ENCODE data around the gene C16orf54.
"Not testable (repeated sequence)": the region's sequence is repeated elsewhere in the genome, so short reads cannot be mapped to it uniquely, and the experiment has no call there.

The C16orf54 gene

DNA sequence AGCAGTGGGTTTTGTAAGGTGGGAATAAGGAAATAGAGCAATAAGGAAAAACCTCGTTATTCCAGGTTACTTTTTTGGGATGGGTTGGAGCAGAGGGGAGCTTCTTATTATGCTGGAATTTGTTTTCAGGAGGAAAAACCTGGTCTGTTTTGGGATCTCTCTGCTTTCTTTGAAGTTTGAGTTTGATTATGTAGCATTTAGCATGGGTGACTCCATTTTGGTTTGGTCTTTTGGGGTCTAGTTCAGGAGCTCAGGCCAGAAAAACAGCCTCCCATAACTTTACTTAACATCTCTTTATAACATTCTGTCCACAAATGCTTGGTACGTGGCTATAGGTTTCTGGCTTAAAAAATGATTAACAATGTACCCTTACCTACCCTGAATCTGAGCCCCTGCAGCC, 23.7 kb upstream of the C16orf54 start:
- no peak for DNase-seq (ENCODE audit: low spot score)

DNA sequence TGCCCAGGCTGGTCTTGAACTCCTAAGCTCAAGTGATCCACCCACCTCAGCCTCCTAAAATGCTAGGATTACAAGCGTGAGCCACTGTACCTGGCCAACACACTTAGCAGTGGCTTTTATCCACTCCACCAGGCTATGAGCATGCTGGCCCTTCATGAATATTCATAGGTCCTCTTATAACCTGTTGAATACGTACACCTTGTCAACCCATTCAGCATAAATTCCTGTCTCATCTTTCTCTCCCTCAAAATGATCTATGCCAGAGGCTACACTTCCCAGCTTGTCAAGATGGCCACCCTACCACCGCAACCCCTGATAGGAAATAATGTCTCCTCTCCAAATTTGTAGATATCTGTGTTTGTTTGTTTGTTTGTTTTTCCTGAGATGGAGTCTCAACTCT, 21.3 kb upstream of the C16orf54 start:
- DNase-seq (ENCODE audit: low spot score): no peak

DNA sequence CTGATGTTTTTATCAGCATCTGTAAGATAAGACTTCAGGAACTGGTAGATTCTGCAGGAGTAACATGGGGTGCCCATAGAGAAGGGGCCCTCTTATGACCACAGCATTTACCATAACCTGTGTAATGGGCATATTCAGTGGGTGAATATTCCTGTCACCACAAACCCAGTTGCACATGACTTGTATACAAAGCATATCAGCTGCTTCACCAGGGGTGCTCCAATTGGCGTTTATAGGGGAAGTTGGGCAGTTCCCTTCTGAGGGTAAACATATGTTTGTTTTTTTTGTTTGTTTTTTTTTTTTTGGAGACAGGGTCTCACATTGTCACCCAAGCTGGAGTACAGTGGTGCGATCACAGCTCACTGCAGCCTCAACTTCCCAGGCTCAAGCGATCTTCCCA, 20.8 kb upstream of the C16orf54 start:
- no peak for DNase-seq (ENCODE audit: low spot score)

DNA sequence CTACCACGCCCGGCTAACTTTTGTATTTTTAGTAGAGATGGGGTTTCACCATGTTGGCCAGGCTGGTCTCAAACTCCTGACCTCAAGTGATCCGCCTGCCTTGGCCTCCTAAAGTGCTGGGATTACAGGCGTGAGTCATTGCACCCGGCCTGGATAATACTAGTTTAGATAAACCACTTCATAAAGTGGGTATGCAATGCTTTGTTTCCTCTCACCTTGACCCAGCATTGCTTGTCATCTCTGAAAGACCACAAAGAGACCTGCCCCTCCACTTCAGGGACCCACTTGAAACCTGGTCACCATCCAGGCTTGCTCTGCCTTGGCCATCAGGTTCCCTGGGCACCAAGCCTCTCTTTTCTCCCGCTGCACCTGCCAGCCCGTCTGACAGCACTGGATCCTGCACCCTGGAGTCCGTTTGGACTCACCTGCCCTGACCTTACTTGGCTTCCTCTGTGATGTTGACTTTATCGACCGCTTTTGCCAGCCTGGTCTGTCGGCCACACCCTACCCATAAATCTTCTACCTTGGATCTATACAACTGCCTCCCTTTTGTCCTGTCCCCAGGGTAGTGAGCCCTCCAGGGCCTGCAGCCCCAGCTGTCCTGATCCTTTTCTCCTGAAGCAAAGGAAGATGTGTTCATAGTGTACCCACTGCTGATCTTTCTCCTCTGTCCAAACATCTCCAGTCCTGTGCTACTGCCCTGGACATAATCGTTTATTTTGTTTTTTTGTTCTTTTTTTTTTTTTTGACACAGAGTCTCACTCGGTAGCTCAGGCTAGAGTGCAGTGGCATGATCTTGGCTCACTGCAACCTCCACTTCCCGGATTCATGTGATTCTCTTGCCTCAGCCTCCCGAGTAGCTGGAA, 19.6 kb upstream of the C16orf54 start:
- no peak for DNase-seq (ENCODE audit: low spot score)

DNA sequence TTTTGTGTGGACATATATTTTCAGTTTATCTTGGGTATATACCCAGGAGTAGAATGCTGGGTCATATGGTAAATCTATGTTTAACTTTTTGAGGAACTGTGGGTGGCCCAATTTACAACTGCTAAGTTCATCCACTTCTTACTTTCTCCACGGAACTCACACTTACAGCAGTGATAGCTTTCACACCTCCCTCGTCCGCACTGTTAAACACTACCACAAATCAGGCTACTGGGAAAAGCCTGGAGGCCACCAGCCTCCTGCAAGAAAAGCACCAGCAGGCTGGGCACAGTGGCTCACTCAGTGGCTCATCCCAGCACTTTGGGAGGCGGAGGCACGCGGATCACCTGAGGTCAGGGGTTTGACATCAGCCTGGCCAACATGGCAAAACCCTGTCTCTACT, 17.5 kb upstream of the C16orf54 start:
- no peak for DNase-seq (ENCODE audit: low spot score)

DNA sequence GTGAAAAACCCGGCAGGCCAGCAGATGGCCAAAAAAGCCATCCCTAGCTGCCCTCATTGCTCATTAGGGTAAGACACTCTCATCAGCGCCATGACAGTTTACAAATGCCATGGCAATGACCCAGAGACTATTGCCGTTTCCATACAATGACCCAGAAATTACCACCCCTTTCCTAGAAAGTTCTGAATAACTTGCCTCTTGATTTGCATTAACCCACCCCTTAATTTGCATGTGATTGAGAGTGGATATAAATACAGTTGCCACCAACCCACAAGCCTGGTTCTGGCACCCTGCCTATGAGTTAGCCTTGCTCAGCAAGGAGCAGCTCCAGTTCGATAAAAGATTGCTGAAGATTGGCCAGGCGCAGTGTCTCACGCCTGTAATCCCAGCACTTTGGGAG, 16.1 kb upstream of the C16orf54 start:
- no peak for DNase-seq (ENCODE audit: low spot score)

DNA sequence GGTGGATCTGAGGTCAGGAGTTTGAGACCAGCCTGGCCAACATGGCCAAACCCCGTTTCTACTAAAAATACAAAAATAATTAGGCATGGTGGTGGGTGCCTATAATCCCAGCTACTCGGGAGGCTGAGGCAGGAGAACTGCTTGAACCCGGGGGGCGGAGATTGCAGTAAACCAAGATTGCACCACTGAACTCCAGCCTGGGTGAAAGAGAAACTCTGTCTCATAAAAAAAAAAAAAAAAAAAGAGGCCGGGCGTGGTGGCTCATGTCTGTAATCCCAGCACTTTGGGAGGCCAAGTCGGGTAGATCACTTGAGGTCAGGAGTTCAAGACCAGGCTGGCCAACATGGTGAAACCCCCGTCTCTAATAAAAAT, 15.5 kb upstream of the C16orf54 start:
- DNase-seq (ENCODE audit: low spot score): not testable (repeated sequence)

DNA sequence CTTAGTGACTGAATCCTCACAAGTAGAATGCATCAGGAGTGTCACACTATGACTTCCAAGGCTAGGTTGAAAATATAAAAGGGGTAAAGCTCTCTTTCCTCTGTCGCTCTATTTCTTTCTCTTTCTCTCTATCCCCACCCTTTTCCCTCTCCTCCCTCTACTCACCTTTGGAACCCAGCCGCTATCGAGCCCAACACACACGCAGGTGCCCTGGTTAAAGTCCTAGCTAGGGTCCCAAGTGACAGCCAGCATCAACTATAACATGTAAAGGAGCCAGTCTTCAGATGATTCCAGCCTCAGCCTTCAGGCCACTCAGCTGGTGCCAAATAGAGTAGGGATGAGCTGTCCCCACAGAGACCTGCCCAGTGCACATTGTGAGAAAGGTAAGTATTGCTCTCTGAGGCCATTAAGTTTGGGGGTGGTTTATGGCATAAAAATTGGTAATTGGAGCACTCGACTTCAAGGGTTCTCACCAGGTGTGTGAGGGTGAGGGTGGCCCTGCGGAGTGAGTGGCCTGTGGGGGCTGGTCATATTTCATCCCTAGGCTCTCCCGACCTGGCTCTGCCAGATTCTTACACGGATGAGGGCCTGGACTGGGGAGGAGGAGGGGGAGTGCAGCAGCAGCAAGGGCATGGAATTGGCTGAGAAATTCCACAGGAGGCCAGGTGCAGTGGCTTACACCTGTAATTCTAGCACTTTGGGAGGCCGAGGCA, 14.9 kb upstream of the C16orf54 start:
- no peak for DNase-seq (ENCODE audit: low spot score)

DNA sequence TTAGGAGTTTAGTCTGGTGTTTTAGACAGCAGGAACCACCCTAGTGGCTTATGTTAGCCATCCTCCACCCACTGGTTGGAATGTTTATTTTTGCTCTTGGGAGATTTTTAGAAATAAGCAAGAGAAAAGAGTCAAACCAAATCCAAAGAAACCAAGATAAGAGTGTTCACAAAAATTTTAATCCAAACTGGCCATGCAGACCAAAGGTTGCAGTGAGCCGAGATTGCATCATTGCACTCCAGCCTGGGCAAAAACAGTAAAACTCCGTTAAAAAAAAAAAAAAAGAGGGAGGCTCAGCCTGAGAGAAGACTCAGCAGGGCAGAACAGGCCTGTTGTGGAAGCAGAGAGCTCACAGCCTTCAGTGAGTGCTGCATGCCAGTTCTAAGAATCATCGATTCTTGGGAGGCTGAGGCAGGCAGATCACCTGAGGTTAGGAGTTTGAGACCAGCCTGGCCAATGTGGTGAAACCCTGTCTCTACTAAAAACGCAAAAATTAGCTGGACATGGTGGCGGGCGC, 12.2 kb upstream of the C16orf54 start:
- DNase-seq (ENCODE audit: low spot score): no peak

DNA sequence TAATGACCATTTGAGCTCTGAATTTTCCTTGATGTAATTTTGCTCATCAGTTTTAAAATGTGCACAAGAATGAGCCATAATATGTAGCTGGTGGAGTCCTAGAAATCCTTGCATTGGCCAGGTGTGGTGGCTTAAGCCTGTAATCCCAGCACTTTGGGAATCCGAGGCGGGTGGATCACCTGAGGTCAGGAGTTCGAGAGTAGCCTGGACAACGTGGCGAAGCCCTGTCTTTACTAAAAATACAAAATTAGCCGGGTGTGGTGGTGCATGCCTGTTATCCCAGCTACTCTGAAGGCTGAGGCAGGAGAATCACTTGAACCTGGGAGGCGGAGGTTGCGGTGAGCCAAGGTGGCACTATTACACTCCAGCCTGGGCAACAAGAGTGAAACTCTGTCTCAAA, 11.3 kb upstream of the C16orf54 start:
- not testable (repeated sequence) for DNase-seq (ENCODE audit: low spot score)

DNA sequence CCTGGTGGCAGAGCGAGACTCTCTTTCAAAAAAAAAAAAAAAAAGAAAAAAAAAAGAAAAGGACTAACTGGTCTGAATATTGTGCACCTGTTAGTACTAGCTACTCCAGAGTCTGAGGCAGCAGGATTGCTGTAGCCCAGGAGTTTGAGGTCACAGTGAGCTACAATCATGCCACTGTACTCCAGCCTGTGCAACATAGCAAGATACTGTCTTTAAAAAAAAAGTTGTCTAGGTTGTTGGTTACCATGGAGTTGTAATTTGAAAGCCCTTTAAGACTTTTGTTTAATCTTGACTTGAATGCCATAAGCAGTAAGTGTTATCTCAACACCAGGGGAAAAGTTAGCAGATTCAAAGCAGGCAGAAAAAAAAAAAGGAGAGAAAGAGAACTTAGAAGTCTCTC, 10.9 kb upstream of the C16orf54 start:
- DNase-seq (ENCODE audit: low spot score): no peak

DNA sequence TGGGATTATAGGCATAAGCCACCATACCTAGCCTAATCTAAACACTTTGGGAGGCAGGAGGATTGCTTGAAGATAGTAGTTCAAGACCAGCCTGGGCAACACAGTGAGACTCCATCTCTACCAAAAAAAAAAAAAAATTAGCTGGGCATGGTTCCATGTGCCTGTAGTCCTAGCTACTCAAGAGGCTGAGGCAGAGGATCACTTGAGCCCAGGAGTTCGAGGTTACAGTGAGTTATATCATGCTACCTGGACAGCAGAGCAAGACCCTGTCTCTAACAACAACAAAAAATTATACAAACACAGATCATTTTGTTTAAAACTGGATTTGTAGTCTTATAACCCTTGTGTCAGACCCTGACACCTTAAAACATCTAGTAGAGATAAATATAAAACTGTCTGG, 7.7 kb upstream of the C16orf54 start:
- DNase-seq (ENCODE audit: low spot score): no peak

DNA sequence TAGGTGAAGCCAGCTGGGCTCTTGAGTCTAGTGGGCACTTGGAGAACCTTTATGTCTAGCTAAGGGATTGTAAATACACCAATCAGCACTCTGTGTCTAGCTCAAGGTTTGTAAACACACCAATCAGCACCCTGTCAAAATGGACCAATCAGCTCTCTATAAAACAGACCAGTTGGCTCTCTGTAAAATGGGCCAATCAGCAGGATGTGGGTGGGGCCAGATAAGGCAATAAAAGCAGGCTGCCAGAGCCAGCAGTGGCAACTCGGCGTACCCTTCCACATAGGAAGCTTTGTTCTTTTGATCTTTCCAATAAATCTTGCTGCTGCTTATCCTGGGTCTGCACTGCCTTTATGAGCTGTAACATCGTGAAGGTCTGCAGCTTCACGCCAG, 3.0 kb upstream of the C16orf54 start:
- DNase-seq (ENCODE audit: low spot score): not testable (repeated sequence)

DNA sequence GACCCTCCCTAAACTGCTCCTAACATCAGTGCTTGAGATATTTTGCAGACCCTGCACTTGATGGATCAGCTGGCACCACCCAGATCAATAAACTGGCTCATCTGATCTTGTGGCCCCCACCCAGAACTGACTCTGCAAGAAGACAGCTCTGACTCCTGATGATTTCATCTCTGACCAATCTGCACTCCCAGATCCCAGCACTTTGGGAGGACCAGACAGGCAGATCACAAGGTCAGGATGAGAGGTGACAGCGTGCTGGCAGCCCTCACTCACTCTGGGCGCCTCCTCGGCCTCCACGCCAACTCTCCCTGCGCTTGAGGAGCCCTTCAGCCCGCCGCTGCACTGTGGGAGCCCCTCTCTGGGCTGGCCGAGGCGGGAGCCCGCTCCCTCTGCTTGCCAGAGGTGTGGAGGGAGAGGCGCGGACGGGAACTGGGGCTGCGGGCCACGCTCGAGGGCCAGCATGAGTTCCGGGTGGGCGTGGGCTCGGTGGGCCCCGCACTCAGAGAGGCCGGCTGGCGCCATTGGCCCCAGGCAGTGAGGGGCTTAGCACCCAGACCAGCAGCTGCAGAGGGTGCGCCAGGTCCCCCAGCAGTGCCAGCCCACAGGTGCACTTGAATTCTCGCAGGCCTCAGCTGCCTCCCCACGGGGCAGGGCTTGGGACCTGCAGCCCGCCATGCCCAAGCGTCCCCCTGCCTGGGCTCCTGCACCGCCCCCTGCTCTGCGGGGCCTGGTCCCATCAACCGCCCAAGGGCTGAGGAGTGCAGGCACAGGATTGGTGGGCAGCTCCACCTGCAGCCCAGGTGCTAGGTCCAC, 2.4 kb upstream of the C16orf54 start:
- DNase-seq (ENCODE audit: low spot score): no peak

DNA sequence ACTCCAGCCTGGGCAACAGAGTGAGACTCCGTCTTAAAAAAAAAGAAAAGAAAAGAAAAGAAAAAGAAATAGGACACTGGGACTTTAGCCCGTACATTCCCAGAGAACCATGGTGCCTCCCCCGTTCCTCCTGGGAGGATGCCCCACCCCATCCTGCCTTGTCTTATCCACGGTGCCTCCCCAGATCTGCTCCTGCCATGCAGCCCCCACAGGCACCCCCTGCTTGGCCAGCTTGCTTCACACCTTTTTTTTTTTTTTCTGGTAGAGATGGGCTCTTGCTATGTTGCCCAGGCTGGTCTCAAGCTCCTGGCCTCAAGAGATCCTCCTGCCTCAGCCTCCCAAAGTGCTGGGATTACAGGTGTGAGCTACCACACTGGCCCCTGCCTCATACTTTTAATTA, 728 bp upstream of the C16orf54 start:
- not testable (repeated sequence) for DNase-seq (ENCODE audit: low spot score)

DNA sequence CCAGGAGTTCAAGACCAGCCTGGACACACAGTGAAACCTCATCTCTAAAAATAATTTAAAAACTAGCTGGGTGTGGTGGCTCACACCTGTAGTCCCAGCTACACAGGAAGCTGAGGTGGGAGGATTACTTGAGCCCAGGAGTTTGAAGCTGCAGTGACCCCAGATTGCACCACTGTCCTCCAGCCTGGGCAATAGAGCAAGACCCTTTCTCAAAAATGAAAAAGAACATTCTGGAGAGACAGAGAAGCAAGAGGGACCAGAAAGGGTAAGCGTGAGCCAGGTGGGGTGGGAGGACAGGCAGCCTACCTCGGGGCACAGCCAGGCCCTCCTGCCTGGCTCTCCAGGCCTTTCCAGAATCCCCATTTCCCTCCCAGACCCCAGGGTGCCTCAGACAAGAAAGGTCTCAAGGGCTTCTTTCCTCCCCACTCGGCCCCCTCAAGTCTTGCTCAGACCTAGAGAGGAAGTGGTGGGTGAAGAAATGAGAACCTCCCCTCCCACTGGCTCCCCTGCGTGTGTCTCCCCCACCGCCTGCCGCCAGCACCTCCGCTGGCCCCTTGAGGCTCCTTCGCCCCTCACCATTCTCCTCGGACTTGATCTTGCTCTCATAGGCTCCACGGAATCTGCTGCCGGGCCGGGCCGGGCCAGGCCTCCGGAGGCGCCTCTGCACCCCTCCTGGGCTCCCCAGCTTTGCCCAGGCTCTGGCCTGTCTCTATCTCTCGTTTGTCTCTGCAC, 503 bp downstream of the C16orf54 start:
- DNase-seq (ENCODE audit: low spot score): no peak

DNA sequence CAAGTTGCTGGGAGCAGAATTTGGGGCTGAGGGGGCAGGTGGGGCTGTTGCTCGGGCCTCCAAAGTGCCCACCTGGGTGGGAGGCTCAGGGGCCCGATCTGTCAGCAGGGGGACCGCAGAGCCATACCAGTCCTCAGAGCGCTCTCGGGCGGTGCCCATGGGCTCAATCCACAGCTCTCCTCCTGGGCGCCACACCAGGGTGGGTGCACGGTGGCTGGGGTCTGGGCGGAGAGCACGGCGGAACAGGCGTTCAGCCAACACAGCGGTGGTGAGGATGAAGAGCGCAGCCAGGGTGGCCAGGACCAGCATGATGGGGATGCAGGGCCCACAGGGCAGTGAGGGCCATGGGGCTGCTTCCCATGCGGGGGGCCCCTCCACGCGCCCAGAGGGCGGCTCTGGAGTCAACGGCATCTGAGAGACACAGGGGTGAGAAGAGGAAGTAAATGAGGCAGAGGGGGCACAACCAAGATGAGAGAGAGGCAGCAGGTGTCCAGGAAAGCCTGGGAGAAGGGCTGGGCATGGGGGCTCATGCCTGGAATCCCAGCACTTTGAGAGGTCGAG, 1.2 kb downstream of the C16orf54 start:
- no peak for DNase-seq (ENCODE audit: low spot score)

DNA sequence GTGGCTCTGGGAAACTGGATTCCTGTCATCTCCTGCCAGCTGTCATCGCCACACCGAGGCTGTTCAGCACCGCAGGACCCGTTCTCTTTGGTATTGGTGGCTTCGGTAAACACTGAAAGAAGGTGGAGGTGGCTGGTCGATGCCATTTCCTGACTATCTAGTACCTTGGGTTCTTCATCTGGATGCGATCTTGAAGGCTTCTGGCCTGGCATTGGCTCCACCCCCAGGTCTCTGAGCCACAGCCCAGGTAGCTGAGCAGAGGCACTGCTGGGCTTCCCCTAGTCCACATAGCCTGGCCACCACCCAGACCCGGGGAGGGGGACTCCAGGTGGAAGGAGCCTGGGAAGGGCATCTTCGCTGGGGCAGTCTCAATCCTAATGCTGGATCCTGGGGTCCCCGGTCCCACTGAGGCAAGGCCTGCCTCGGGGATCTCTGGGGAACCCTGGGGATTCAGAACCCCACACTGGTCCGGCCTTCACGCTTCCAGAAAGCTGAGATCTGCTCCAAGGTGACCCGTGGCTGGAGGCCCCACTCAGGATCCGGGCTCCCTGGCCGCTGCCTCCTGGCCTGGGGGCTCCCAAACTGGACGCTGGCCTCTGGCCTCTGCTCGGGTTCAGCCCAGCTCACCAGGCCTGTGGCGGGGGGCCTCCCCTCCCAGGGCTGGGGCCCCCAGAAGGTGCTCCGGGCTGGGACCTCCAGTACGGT, 1.8 kb downstream of the C16orf54 start:
- DNase-seq (ENCODE audit: low spot score): no peak

DNA sequence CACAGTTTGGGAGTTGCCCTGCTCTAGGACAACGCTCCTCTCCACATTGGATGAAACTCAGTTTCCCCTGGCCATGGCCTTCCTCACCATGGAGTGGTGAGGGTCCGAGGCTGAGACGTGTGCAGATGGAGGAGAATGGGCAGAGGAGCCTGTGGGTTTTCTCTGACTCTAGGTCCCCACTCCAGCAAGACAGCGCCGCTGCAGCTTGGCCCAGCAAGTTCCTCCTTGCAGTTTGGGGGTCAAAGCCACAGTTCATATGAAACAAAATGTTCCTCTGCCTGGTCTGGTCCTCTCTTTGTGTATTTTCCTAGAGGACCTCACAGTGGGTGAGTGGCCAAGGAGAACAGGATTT, 2.3 kb downstream of the C16orf54 start:
- DNase-seq (ENCODE audit: low spot score): no peak

DNA sequence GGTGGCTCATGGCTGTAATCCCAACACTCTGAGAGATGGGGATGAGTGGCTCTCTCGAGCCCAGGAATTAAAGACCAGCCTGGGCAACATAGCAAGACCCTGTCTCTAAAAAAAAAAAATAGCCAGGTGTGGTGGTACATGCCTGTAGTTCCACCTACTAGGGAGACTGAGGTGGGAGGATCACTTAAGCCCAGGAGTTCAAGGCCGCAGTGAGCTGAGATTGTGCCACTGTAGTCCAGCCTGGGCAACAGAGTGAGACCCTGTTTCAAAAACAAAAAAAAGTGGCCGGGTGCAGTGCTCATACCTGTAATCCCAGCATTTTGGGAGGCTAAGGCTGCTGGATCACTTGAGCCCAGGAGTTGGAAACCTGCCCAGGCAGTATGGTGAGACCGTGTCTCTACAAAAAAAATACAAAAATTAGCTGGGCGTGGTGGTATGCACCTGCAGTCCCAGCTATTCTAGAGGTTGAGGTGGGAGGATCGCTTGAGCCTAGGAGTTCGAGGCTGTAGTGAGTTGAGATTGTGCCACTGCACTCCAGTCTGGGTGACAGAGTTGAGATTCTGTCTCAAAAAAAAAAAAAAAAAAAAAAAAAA, 3.0 kb downstream of the C16orf54 start:
- no peak for DNase-seq (ENCODE audit: low spot score)

DNA sequence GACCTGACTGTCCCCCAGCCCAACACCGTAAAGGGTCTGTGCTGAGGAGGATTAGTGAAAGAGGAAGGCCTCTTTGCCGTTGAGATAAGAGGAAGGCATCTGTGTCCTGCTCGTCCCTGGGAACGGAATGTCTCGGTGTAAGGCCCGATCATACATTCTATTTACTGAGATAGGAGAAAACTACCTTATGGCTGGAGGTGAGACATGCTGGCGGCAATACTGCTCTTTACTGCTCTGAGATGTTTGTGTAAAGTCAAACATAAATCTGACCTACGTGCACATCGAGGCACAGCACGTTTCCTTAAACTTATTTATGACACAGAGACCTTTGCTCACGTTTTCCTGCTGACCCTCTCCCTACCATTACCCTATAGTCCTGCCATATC, 5.2 kb downstream of the C16orf54 start:
- DNase-seq (ENCODE audit: low spot score): not testable (repeated sequence)
